Endothelial cell of umbilical vein (primary cell): ENCODE measurements around the gene OPA3. TPM values are rescaled to one million over a fixed set of nuclear protein-coding genes. Genes with fewer than 3 reads are reported as not detected.

Experiments used
- BruUV-seq: library from RNA; stranded (reverse); fragments of 400-500 nt; replicated peaks from 2 replicates; lab custom pipeline; 2021; lab: Mats Ljungman, UMichigan
- CTCF ChIA-PET: fragments of 300-600, 350-600 bp; sonication (Branson Sonifier 250); formaldehyde crosslinking; loops from one replicate; lab custom pipeline; 2021; ENCODE audit warnings: antibody characterized with exemption, inconsistent platforms; lab: Charles Lee
- POLR2A ChIA-PET: fragments of 300-600, 350-600 bp; sonication (Branson Sonifier 250); formaldehyde crosslinking; loops from one replicate; lab custom pipeline; 2021; ENCODE audit warnings: antibody characterized with exemption, inconsistent platforms; lab: Charles Lee
- DNase-seq: peaks from one replicate; pipeline ENCODE4 v3.0.0-alpha.2; 2011; ENCODE audit warnings: low read depth, low spot score
- FAIRE-seq: peaks from 2 replicates; lab custom pipeline; 2011; peaks lifted over from hg19 to GRCh38; lab: Jason Lieb, UNC
- H2AFZ ChIP-seq: 2 replicates; pipeline ENCODE4 v1.6.0; 2012; ENCODE audit warnings: low read depth, low read length, control low read depth, inconsistent platforms
- H3K27ac ChIP-seq: 2 replicates; pipeline ENCODE4 v1.5.1; 2011; ENCODE audit warnings: low read depth, mild to moderate bottlenecking, control low read depth, low read length, moderate library complexity; ENCODE audit not compliant: insufficient read depth
- H3K27me3 ChIP-seq, 2 experiments: 2 replicates each; pipeline versions ENCODE4 v1.6.0 to v1.6.1; 2011; ENCODE audit warnings: low read length in 2 of 2, mixed read lengths in 1 of 2; ENCODE audit not compliant: control insufficient read depth in 2 of 2, insufficient read depth in 2 of 2
- H3K36me3 ChIP-seq, 2 experiments: 2 replicates in 1 of 2; 3 replicates in 1 of 2; pipeline ENCODE4 v1.5.1; 2011; ENCODE audit warnings: low read length in 2 of 2, mild to moderate bottlenecking in 1 of 2, moderate library complexity in 1 of 2; ENCODE audit not compliant: control insufficient read depth in 2 of 2, insufficient read depth in 2 of 2; ENCODE audit errors: extremely low read depth in 1 of 2
- H3K4me1 ChIP-seq: 3 replicates; pipeline ENCODE4 v1.5.1; 2011; ENCODE audit warnings: mild to moderate bottlenecking, low read length; ENCODE audit not compliant: control insufficient read depth, insufficient read depth; ENCODE audit errors: extremely low read depth
- H3K4me2 ChIP-seq: 2 replicates; pipeline ENCODE4 v1.6.1; 2011; ENCODE audit warnings: low read length, control low read depth, mixed read lengths; ENCODE audit not compliant: insufficient read depth
- H3K4me3 ChIP-seq, 3 experiments: fragments of 200-600 bp in 1 of 3; sonication (generic), shearing (Covaris generic) in 1 of 3; replicated peaks in 1 of 3; 2 replicates each; pipeline ENCODE4 v1.5.1; 2011 to 2016; ENCODE audit warnings: control low read depth in 3 of 3, low read length in 3 of 3, mild to moderate bottlenecking in 2 of 3, inconsistent platforms in 1 of 3, low read depth in 1 of 3, moderate library complexity in 1 of 3; ENCODE audit not compliant: insufficient read depth in 1 of 3
- H3K79me2 ChIP-seq: 2 replicates; pipeline ENCODE4 v1.6.0; 2012; ENCODE audit warnings: low read length, inconsistent platforms; ENCODE audit not compliant: control insufficient read depth, insufficient read depth
- H3K9ac ChIP-seq: replicated peaks from 2 replicates; pipeline ENCODE3; 2011; ENCODE audit warnings: low read length, control low read depth; ENCODE audit not compliant: insufficient read depth; ENCODE audit errors: extremely low read depth
- H3K9me1 ChIP-seq: replicated peaks from 3 replicates; pipeline ENCODE4 v1.6.0; 2011; ENCODE audit warnings: mild to moderate bottlenecking, low read length; ENCODE audit not compliant: control insufficient read depth, insufficient read depth; ENCODE audit errors: extremely low read depth
- H3K9me3 ChIP-seq: replicated peaks from 2 replicates; pipeline ENCODE4 v1.5.1; 2012; ENCODE audit warnings: low read length, inconsistent platforms; ENCODE audit not compliant: control insufficient read depth, insufficient read depth
- H4K20me1 ChIP-seq: replicated peaks from 2 replicates; pipeline ENCODE3; 2011; ENCODE audit warnings: mild to moderate bottlenecking, low read length; ENCODE audit not compliant: control insufficient read depth, insufficient read depth; ENCODE audit errors: extremely low read depth
- CTCF ChIP-seq, 2 donors: IDR thresholded peaks; 1 replicate in 1 of 2; 2 replicates in 1 of 2; pipeline ENCODE4 v1.5.1; 2011; ENCODE audit warnings: low read length in 2 of 2, mild to moderate bottlenecking in 2 of 2, moderate library complexity in 2 of 2, control low read depth in 1 of 2, inconsistent platforms in 1 of 2, low read depth in 1 of 2; ENCODE audit not compliant: insufficient read depth in 1 of 2; ENCODE audit errors: extremely low read depth in 1 of 2
- EZH2 ChIP-seq: IDR thresholded peaks from 2 replicates; pipeline ENCODE4 v1.6.1; 2012; ENCODE audit warnings: borderline replicate concordance, low read depth, mild to moderate bottlenecking, moderate library complexity, low read length, inconsistent platforms; ENCODE audit not compliant: severe bottlenecking
- FOS ChIP-seq: IDR thresholded peaks from 2 replicates; pipeline ENCODE4 v1.6.1; 2011; ENCODE audit warnings: mild to moderate bottlenecking, low read length, moderate library complexity, borderline replicate concordance; ENCODE audit not compliant: insufficient read depth
- GATA2 ChIP-seq: IDR thresholded peaks from 2 replicates; pipeline ENCODE4 v1.7.0; 2011; ENCODE audit warnings: low read depth, mild to moderate bottlenecking, moderate library complexity, mixed read lengths, low read length; ENCODE audit not compliant: insufficient read length, insufficient read depth
- JUN ChIP-seq: IDR thresholded peaks from 2 replicates; pipeline ENCODE4 v1.6.1; 2011; ENCODE audit warnings: borderline replicate concordance, low read depth; ENCODE audit not compliant: insufficient read length, insufficient read depth
- MAX ChIP-seq: IDR thresholded peaks from 2 replicates; pipeline ENCODE4 v1.6.1; 2011; ENCODE audit not compliant: insufficient read depth, insufficient read length
- MYC ChIP-seq: IDR thresholded peaks from one replicate; pipeline ENCODE4 v1.6.1; 2011; ENCODE audit warnings: mild to moderate bottlenecking, low read depth, low read length
- POLR2A ChIP-seq: IDR thresholded peaks from 2 replicates; pipeline ENCODE4 v1.6.1; 2012; ENCODE audit warnings: low read depth, mild to moderate bottlenecking, control low read depth, low read length
- POLR2AphosphoS5 ChIP-seq: IDR thresholded peaks from 2 replicates; pipeline ENCODE4 v1.6.1; 2012; ENCODE audit warnings: low read depth, mild to moderate bottlenecking, control low read depth, low read length, moderate library complexity; ENCODE audit not compliant: insufficient read depth
- dilution Hi-C: fragments of 300-500 bp; cut with MboI; formaldehyde crosslinking; loops from one replicate; pipeline ENCODE4 v1.15.0; 2019; ENCODE audit warnings: low sequenced_read_pairs; ENCODE audit not compliant: extremely low pct_ligation_motif_present
- intact Hi-C: fragments of 100-400 bp; cut with micrococcal nuclease; formaldehyde crosslinking; loops from one replicate; pipeline ENCODE4 v1.10.0; 2022
- polyA plus RNA-seq, 4 experiments: library from polyadenylated mRNA; depleted of rRNA in 3 of 4; stranded (reverse) in 3 of 4; unstranded in 1 of 4; fragments of >200 nt; gene quantifications; 2 replicates each; pipeline versions ENCODE4 v1.2.1 to v1.2.3, GENCODE V29; 2011 to 2012; ENCODE audit warnings: missing spikeins in 1 of 4
- total RNA-seq: library from RNA; stranded (reverse); gene quantifications from 2 replicates; pipeline ENCODE4 v1.2.3, GENCODE V29; 2021

The OPA3 gene
- total and polyA plus RNA-seq, 2 donors (not counting 3 experiments of a cell fraction or from before 2014, with no cell fraction given): 15.4 to 16.0 TPM

GRCh38 chr19:45599286-45599685, 14.7 kb upstream of the OPA3 start:
- Histone ChIP-seq H3K36me3 (no peaks in the 10 kb centered on the region), H3K9me3 (no peaks in the 10 kb centered on the region), H3K9ac (peak overlapping the region; percentile 74), H3K4me2 (peak overlapping the region; percentile 90), H3K27me3 (no peaks in the 10 kb centered on the region), H3K4me1 (peaks cover 59% of the 10 kb centered on the region), H4K20me1 (no peaks in the 10 kb centered on the region), H3K27ac (peak overlapping the region; percentile 96), H2AFZ (peak overlapping the region; percentile 24), H3K4me3 (peak overlapping the region in 2 of 3 experiments; percentile 6 to 80), H3K79me2 (peaks cover 53% of the 10 kb centered on the region), H3K9me1 (no peaks in the 10 kb centered on the region)
- intact Hi-C loops: no loop called here
- POLR2A ChIA-PET: interaction anchor here (1.2 kb wide), 1 partner anchor 15 kb away, joined by 3 read pairs; no protein-coding TSS in a partner anchor
- DNase-seq (no peak), FAIRE-seq (no peak)
- dilution Hi-C loops: no loop called here
- no TSS peak for BruUV-seq
- no peak for TF ChIP-seq FOS
- TF ChIP-seq POLR2A: no peak
- CTCF ChIA-PET: interaction anchor here (0.8 to 2.9 kb wide), 7 partner anchors 7 to 103 kb away, joined by 3 to 25 read pairs (median 4); no protein-coding TSS in a partner anchor

GRCh38 chr19:45598267-45599001, 13.8 kb upstream of the OPA3 start:
- DNase-seq (peak; percentile 63), FAIRE-seq (peak; percentile 93)
- H3K4me3 ChIP-seq: peak overlapping the region in 1 of 3 experiments; percentile 68
- no peaks in the 10 kb centered on the region for H3K9me3 ChIP-seq
- TF ChIP-seq MYC: peak; percentile 41
- TF ChIP-seq JUN: peak; percentile 35
- TF ChIP-seq POLR2A: peak; percentile 56
- TF ChIP-seq GATA2: peak; percentile 35
- peak; percentile 57 for TF ChIP-seq FOS
- no peak for TF ChIP-seq MAX
- peak; percentile 96 for TF ChIP-seq POLR2AphosphoS5
- no peak for TF ChIP-seq EZH2
- TF ChIP-seq CTCF (IDR thresholded peaks at IDR 0.05; ENCODE audit: extremely low read depth in 1 of 2, insufficient read depth in 1 of 2, low read depth in 1 of 2, low read length in 2 of 2): no peak
- peaks cover 62% of the 10 kb centered on the region for H3K4me1 ChIP-seq
- no peaks in the 10 kb centered on the region for H3K9me1 ChIP-seq
- H3K27me3 ChIP-seq: no peaks in the 10 kb centered on the region
- peak overlapping the region; percentile 96 for H3K27ac ChIP-seq
- no peaks in the 10 kb centered on the region for H3K36me3 ChIP-seq
- H4K20me1 ChIP-seq: no peaks in the 10 kb centered on the region
- intact Hi-C loops: loop anchor here (1.0 kb wide), 1 partner anchor 14 kb away; the partner anchor contains the start of gene OPA3
- ChIA-PET CTCF (interaction anchor here (1.0 to 2.9 kb wide), 7 partner anchors 8 to 102 kb away, joined by 3 to 25 read pairs (median 4); no protein-coding TSS in a partner anchor), POLR2A (interaction anchor here (0.6 to 1.2 kb wide), 3 partner anchors 15 to 91 kb away, joined by 3 to 7 read pairs (median 5); no protein-coding TSS in a partner anchor)
- H3K4me2 ChIP-seq: peak overlapping the region; percentile 90
- peak overlapping the region; percentile 40 for H2AFZ ChIP-seq
- dilution Hi-C loops: no loop called here
- BruUV-seq: TSS peak; percentile 82
- peak overlapping the region; percentile 74 for H3K9ac ChIP-seq
- peaks cover 56% of the 10 kb centered on the region for H3K79me2 ChIP-seq
